Measurements from ENCODE around the gene HPN. TPM values are rescaled to one million over a fixed set of nuclear protein-coding genes. Genes with fewer than 3 reads are reported as not detected.
"Not testable (repeated sequence)": the region's sequence is repeated elsewhere in the genome, so short reads cannot be mapped to it uniquely, and the experiment has no call there.

The HPN gene
- polyA plus RNA-seq, result under 1 TPM; 0.04 to 0.16 TPM

DNA sequence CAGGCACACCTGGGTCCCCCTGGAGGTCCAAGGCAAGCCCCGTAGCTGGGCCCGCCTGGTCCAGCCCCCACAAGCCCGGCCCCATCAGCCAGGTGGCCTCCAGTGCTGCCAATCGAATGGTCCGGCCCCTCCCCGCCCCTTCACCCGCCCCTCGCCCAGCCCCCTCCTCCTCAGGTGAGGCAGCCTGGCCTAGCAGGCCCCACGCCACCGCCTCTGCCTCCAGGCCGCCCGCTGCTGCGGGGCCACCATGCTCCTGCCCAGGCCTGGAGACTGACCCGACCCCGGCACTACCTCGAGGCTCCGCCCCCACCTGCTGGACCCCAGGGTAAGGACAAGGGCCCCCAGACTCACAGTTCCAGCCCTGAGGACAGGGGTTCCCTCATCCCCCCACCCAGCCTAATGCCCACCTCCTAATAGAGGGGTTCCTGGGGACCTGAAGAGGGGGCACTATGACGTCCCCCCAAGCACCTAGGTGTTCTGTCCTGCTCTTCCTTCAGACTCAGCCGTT lies at the start of gene HPN:
TSS of gene HPN (plus strand) at position 174 of the 508 bp plus-strand sequence. CDS start 786 bp downstream, outside the sequence.
- 50 to 60% methylated on average over 16 to 19 of the region's 19 CpGs for WGBS, 2 donors
- peaks cover 8 to 14% of the 10 kb centered on the region in 2 donors for H3K4me1 ChIP-seq (ENCODE audit: control insufficient read depth in 2 of 2, insufficient read depth in 2 of 2, low read length in 1 of 2)
- H3K27me3 ChIP-seq (ENCODE audit: control insufficient read depth in 1 of 2, insufficient read depth in 2 of 2, low read length in 2 of 2), result no peaks in the 10 kb centered on the region
- H3K36me3 ChIP-seq (ENCODE audit: control insufficient read depth in 2 of 2, insufficient read depth in 2 of 2, low read length in 1 of 2), result no peaks in the 10 kb centered on the region
- H3K27ac ChIP-seq (ENCODE audit: low read depth in 2 of 2, low read length in 1 of 2), result peak within 1 kb of the TSS in 1 of 2 donors; percentile 51
- no peaks in the 10 kb centered on the region for H3K9me3 ChIP-seq (ENCODE audit: control insufficient read depth in 2 of 2, insufficient read depth in 1 of 2, low read depth in 1 of 2, low read length in 1 of 2)
- H3K4me3 ChIP-seq (ENCODE audit: low read depth in 1 of 2, low read length in 2 of 2), result peak within 1 kb of the TSS in 1 of 2 donors; percentile 7

DNA sequence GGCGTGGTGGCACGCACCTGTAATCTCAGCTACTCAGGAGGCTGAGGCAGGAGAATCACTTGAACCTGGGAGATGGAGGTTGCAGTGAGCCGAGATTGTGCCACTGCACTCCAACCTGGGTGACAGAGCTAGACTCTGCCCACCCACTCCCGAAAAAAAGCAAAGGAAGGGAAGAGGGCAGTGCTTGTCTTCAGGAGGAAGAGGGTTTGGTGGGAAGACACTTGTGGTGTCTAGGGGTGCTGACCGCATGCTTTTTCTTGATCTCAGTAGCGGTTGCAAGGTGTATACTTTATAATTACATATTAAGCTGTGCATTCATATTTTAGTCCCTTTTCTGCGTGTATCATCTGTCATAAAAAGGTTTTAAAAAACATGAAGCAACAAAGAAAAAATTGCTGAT lies 48.9 kb upstream of the HPN start:
- H3K27ac ChIP-seq (ENCODE audit: low read depth in 2 of 2, low read length in 1 of 2); H3K4me3 ChIP-seq (ENCODE audit: low read depth in 1 of 2, low read length in 2 of 2); H3K4me1 ChIP-seq (ENCODE audit: control insufficient read depth in 2 of 2, insufficient read depth in 2 of 2, low read length in 1 of 2); H3K36me3 ChIP-seq (ENCODE audit: control insufficient read depth in 2 of 2, insufficient read depth in 2 of 2, low read length in 1 of 2); H3K27me3 ChIP-seq (ENCODE audit: control insufficient read depth in 1 of 2, insufficient read depth in 2 of 2, low read length in 2 of 2); H3K9me3 ChIP-seq (ENCODE audit: control insufficient read depth in 2 of 2, insufficient read depth in 1 of 2, low read depth in 1 of 2, low read length in 1 of 2): not testable (repeated sequence)
- WGBS, 2 donors, result 86 to 88% methylated on average over 7 of the region's 7 CpGs

DNA sequence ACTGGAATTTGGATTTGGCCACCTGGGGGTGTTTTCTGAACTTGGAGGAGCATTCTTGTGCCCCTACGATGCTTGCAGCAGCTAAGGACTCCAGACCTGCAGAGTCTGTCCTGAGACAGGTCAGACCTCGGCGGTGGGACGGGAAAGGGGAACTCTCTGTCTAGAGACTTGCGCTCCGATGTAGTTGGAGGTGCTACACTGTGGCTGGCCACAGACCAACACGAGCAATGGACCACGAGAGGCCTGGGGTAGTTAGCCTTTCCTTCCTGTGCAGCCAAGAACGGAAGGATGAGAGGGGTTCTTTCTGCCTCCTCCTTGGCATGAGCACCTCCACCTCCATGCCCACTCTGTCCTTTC lies 47.3 kb upstream of the HPN start:
- H3K36me3 ChIP-seq (ENCODE audit: control insufficient read depth in 2 of 2, insufficient read depth in 2 of 2, low read length in 1 of 2), result no peaks in the 10 kb centered on the region
- H3K27ac ChIP-seq (ENCODE audit: low read depth in 2 of 2, low read length in 1 of 2), result peak overlapping the region in 1 of 2 donors; percentile 44
- 77 to 84% methylated on average over 9 of the region's 9 CpGs for WGBS, 2 donors
- no peaks in the 10 kb centered on the region for H3K27me3 ChIP-seq (ENCODE audit: control insufficient read depth in 1 of 2, insufficient read depth in 2 of 2, low read length in 2 of 2)
- no peak overlapping the region for H3K4me3 ChIP-seq (ENCODE audit: low read depth in 1 of 2, low read length in 2 of 2)
- H3K4me1 ChIP-seq (ENCODE audit: control insufficient read depth in 2 of 2, insufficient read depth in 2 of 2, low read length in 1 of 2), result peaks cover 2 to 5% of the 10 kb centered on the region in 2 donors
- no peaks in the 10 kb centered on the region for H3K9me3 ChIP-seq (ENCODE audit: control insufficient read depth in 2 of 2, insufficient read depth in 1 of 2, low read depth in 1 of 2, low read length in 1 of 2)

DNA sequence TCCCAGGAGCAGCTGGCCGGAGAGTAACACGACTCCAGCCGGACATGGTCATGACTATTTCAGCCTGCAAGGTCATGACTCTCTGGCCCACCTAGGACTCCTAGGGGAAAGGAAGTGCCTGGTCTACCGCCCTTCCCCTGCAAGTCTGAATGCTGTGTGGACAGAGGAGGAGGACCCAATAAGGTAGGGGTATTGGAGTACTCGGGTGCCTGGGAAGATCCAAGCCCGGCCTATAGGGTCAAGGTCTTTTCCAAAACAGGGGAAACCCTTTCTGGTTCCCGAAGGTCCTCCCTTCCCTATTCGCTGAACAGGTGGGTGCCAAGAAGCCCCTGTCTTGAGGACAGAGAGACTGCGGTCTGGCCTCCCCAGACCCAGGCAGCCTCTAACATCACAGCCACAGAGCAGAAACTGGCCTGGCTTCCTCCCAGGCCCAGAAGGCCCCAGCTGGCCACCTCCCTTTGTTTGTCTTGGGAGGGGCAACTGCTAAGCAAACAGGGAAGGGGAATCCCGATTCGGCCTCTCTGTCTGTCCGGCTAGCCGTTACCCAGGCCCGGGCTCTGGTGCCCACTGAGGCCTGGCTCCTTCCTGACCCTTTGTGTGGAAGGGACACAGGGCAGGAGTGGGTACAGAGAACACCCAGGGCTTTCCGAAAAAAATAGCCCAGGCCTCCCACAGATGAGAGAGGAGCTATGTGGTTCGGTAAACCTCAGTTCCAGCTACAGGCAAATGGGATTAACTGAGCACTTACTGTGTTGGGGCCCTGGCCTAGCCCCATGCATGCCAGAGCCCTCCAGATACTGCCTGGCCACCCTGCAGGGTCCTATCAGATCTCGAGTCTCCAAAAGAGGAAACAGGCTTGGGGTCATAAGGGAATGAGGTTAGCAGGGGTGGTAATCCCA lies 46.6 kb upstream of the HPN start:
- Histone ChIP-seq H3K36me3 (ENCODE audit: control insufficient read depth in 2 of 2, insufficient read depth in 2 of 2, low read length in 1 of 2) (no peaks in the 10 kb centered on the region), H3K4me3 (ENCODE audit: low read depth in 1 of 2, low read length in 2 of 2) (no peak overlapping the region), H3K9me3 (ENCODE audit: control insufficient read depth in 2 of 2, insufficient read depth in 1 of 2, low read depth in 1 of 2, low read length in 1 of 2) (no peaks in the 10 kb centered on the region), H3K27me3 (ENCODE audit: control insufficient read depth in 1 of 2, insufficient read depth in 2 of 2, low read length in 2 of 2) (no peaks in the 10 kb centered on the region), H3K27ac (ENCODE audit: low read depth in 2 of 2, low read length in 1 of 2) (peak overlapping the region; percentile 63 to 67), H3K4me1 (ENCODE audit: control insufficient read depth in 2 of 2, insufficient read depth in 2 of 2, low read length in 1 of 2) (peaks cover 2 to 5% of the 10 kb centered on the region in 2 donors)
- WGBS, 2 donors, result 62 to 66% methylated on average over 17 of the region's 17 CpGs

DNA sequence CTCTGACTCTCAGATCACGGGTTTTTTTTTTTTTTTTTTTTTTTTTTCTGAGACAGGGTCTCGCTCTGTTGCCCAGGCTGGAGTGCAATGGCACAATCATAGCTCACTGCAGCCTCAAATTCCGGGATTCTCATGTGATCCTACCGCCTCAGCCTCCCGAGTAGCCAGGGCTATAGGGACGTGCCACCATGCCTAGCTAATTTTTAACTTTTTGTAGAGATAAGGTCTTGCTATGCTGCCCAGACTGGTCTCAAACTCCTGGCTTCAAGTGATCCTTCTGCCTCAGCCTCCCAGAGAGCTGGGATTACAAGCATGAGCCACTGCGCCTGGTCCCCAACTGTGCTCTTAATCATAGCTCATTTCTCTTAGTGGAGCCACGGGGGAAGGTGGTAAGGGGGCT lies 46.0 kb upstream of the HPN start:
- H3K4me3 ChIP-seq (ENCODE audit: low read depth in 1 of 2, low read length in 2 of 2), result no peak overlapping the region
- H3K27ac ChIP-seq (ENCODE audit: low read depth in 2 of 2, low read length in 1 of 2), result peak overlapping the region in 1 of 2 donors; percentile 67
- peaks cover 2 to 5% of the 10 kb centered on the region in 2 donors for H3K4me1 ChIP-seq (ENCODE audit: control insufficient read depth in 2 of 2, insufficient read depth in 2 of 2, low read length in 1 of 2)

DNA sequence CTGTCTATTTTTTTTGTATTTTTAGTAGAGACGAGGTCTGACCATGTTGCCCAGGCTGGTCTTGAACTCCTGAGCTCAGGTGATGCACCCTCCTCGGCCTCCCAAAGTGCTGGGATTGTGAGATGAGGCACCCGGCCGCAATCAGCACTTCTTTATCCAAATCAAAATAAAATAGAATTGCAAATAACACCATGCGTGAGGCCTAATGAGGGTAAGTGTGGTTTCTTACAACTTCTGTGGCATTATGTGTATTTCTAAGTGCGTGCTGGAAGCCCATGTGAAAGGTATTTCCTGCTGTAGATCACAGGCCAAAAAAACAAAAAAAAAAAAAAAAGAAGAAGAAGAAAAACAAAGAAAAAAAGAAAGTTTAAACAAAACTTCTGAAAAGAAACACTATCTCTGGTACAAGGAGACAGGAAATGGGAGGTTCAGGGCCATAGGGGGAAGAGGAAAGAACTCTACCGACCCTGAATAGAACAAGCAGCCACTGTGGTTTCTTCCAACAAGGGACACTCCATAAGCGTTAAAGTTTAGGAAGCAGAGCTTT lies 44.4 kb upstream of the HPN start:
- WGBS, 2 donors, result 64 to 68% methylated on average over 8 of the region's 8 CpGs
- H3K27me3 ChIP-seq (ENCODE audit: control insufficient read depth in 1 of 2, insufficient read depth in 2 of 2, low read length in 2 of 2), result no peaks in the 10 kb centered on the region
- H3K27ac ChIP-seq (ENCODE audit: low read depth in 2 of 2, low read length in 1 of 2), result peak overlapping the region in 1 of 2 donors; percentile 18
- no peaks in the 10 kb centered on the region for H3K9me3 ChIP-seq (ENCODE audit: control insufficient read depth in 2 of 2, insufficient read depth in 1 of 2, low read depth in 1 of 2, low read length in 1 of 2)
- H3K36me3 ChIP-seq (ENCODE audit: control insufficient read depth in 2 of 2, insufficient read depth in 2 of 2, low read length in 1 of 2), result no peaks in the 10 kb centered on the region
- H3K4me1 ChIP-seq (ENCODE audit: control insufficient read depth in 2 of 2, insufficient read depth in 2 of 2, low read length in 1 of 2), result peaks cover 2 to 13% of the 10 kb centered on the region in 2 donors
- H3K4me3 ChIP-seq (ENCODE audit: low read depth in 1 of 2, low read length in 2 of 2), result no peak overlapping the region

More for the DNA sequence above, 46.0 kb upstream of the HPN start:
- 86 to 97% methylated on average over 8 of the region's 8 CpGs for WGBS, 2 donors
- Histone ChIP-seq H3K9me3 (ENCODE audit: control insufficient read depth in 2 of 2, insufficient read depth in 1 of 2, low read depth in 1 of 2, low read length in 1 of 2) (no peaks in the 10 kb centered on the region), H3K27me3 (ENCODE audit: control insufficient read depth in 1 of 2, insufficient read depth in 2 of 2, low read length in 2 of 2) (no peaks in the 10 kb centered on the region), H3K36me3 (ENCODE audit: control insufficient read depth in 2 of 2, insufficient read depth in 2 of 2, low read length in 1 of 2) (no peaks in the 10 kb centered on the region)

DNA sequence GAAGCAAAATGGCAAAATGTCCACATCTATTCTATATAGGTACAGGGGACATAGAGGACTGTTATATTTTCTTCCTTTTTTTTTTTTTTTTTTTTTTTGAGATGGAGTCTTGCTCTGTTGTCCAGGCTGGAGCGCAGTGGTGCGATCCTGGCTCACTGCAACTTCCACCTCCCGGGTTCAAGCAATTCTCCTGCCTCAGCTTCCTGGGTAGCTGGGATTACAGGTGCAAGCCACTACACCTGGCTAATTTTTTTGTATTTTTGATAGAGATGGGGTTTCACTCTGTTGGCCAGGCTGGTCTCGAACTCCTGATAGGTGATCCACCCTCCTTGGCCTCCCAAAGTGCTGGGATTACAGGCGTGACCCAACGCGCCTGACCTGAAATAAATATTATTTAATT lies 43.3 kb upstream of the HPN start:
- not testable (repeated sequence) for H3K27ac ChIP-seq (ENCODE audit: low read depth in 2 of 2, low read length in 1 of 2); H3K9me3 ChIP-seq (ENCODE audit: control insufficient read depth in 2 of 2, insufficient read depth in 1 of 2, low read depth in 1 of 2, low read length in 1 of 2); H3K4me3 ChIP-seq (ENCODE audit: low read depth in 1 of 2, low read length in 2 of 2); H3K36me3 ChIP-seq (ENCODE audit: control insufficient read depth in 2 of 2, insufficient read depth in 2 of 2, low read length in 1 of 2); H3K27me3 ChIP-seq (ENCODE audit: control insufficient read depth in 1 of 2, insufficient read depth in 2 of 2, low read length in 2 of 2)
- peaks cover 2 to 16% of the 10 kb centered on the region in 2 donors for H3K4me1 ChIP-seq (ENCODE audit: control insufficient read depth in 2 of 2, insufficient read depth in 2 of 2, low read length in 1 of 2)
- WGBS, 2 donors, result 92 to 98% methylated on average over 6 to 7 of the region's 7 CpGs

DNA sequence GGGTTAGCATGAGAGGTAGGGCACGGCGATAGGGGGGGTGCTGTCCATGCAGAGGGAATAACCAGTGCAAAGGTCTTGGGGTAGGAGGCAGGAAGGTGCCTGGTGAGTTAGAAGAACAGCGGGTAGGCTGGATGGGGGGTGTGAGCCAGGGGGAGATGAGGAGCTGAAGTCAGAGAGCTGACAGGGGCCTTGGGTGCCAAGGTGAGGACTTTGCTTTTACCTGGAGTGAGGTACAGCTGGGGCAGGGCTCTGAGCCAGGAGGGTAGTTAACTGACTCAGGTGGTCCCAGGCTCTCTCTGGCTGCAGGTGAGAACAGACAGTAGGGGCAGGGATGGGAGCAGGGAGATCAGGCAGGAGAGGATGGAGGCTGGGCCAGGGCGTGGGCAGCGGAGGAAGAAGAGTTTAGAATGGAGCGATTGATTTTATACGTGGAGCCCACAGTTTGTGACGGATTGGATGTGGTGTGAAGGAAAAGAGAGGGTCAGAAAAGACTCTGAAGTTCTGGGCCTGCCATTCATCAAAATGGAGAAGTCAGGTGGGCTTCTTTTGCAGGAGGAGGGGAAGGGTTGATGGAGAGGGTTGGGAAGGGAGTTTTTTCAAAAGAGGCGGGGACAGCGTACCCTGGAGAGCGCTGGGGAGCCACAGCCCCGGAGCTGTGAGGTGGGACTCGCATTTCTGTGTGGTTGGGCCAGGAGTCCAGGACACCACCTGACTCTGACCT lies 42.6 kb upstream of the HPN start:
- Histone ChIP-seq H3K27me3 (ENCODE audit: control insufficient read depth in 1 of 2, insufficient read depth in 2 of 2, low read length in 2 of 2) (no peaks in the 10 kb centered on the region), H3K4me1 (ENCODE audit: control insufficient read depth in 2 of 2, insufficient read depth in 2 of 2, low read length in 1 of 2) (peaks cover 2 to 16% of the 10 kb centered on the region in 2 donors), H3K9me3 (ENCODE audit: control insufficient read depth in 2 of 2, insufficient read depth in 1 of 2, low read depth in 1 of 2, low read length in 1 of 2) (no peaks in the 10 kb centered on the region), H3K27ac (ENCODE audit: low read depth in 2 of 2, low read length in 1 of 2) (peak overlapping the region; percentile 94 to 95), H3K4me3 (ENCODE audit: low read depth in 1 of 2, low read length in 2 of 2) (peak overlapping the region in 1 of 2 donors; percentile 65), H3K36me3 (ENCODE audit: control insufficient read depth in 2 of 2, insufficient read depth in 2 of 2, low read length in 1 of 2) (no peaks in the 10 kb centered on the region)
- whole genome bisulfite sequencing, 2 donors, result 44 to 47% methylated on average over 13 of the region's 13 CpGs

DNA sequence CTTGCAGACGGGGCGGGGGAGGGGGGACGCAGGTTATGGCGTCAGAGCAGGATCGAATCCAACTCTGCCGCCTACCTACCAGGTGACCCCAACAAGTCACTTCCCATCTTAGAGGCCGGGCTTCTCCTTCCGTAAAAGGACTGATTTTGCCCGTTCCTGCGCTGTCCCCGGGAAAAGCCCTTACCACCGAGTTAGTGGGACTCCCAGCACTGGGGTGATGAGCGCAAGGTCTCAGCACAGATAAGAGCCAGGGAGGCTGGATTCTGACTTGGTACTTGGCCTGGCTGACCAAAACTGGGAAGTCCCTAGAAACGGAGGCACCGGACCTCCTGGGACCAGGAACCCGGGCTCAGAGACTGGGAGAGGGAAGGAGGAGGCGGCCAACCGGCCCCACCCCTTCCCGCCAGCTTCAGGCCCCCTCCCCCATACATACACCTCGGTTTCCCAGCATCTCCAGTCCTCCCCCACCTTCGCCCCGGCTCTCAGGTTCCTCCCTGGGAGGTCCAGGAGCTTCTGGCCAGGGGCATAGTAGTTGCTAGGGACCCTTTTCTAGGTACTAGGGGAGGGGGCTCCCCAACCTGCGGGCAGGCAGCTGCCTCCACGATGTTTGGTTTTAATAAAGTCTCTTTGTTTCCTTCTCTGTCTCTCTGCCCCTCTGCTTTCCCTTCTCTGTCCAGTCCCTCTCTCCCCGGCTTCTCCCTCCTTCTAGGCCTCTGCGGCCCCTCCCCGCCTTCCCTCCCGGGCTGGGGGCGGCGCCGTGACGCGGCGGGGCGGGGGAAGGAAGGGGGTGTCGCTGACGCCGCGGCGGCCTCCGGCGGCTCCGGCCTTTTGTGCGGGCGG lies 41.8 kb upstream of the HPN start, which contains the start of gene GRAMD1A:
TSS of gene GRAMD1A (plus strand) at position 826 of the 840 bp plus-strand sequence. CDS start 156 bp downstream, outside the sequence.
- Histone ChIP-seq H3K9me3 (ENCODE audit: control insufficient read depth in 2 of 2, insufficient read depth in 1 of 2, low read depth in 1 of 2, low read length in 1 of 2) (no peaks in the 10 kb centered on the region), H3K4me1 (ENCODE audit: control insufficient read depth in 2 of 2, insufficient read depth in 2 of 2, low read length in 1 of 2) (peaks cover 0 to 17% of the 10 kb centered on the region in 2 donors)
- WGBS, 2 donors, result 2% methylated on average over 30 to 45 of the region's 45 CpGs

More for the DNA sequence above, 41.8 kb upstream of the HPN start, which contains the start of gene GRAMD1A:
- H3K36me3 ChIP-seq (ENCODE audit: control insufficient read depth in 2 of 2, insufficient read depth in 2 of 2, low read length in 1 of 2), result no peaks in the 10 kb centered on the region
- peak within 1 kb of the TSS; percentile 94 to 95 for H3K27ac ChIP-seq (ENCODE audit: low read depth in 2 of 2, low read length in 1 of 2)
- H3K4me3 ChIP-seq (ENCODE audit: low read depth in 1 of 2, low read length in 2 of 2), result peak within 1 kb of the TSS; percentile 57 to 65
- H3K27me3 ChIP-seq (ENCODE audit: control insufficient read depth in 1 of 2, insufficient read depth in 2 of 2, low read length in 2 of 2), result no peaks in the 10 kb centered on the region

Data from esophagus (tissue), 2 donors.